ENCODE results near the gene HSD17B2. TPM values are rescaled to one million over a fixed set of nuclear protein-coding genes. Genes with fewer than 3 reads are reported as not detected.

HSD17B2 gene
- total RNA-seq, 1 experiment from 2014 or later = not detected

- H3K9me3 ChIP-seq (ENCODE audit: control insufficient read depth in 1 of 2, insufficient read depth in 1 of 2, low read depth in 1 of 2, low read length in 2 of 2) = no peaks in the 10 kb centered on the region
- H3K4me1 ChIP-seq (ENCODE audit: control insufficient read depth in 1 of 2, insufficient read depth in 2 of 2, low read length in 2 of 2) = no peaks in the 10 kb centered on the region
- intact Hi-C loops (cut with micrococcal nuclease) = no loop called here
- no peak overlapping the region for H3K4me2 ChIP-seq (ENCODE audit: low read length)
- TF ChIP-seq JUND (IDR thresholded peaks at IDR 0.05) = no peak
- no peak for TF ChIP-seq POLR2A (IDR thresholded peaks at IDR 0.05; ENCODE audit: borderline replicate concordance, extremely low read depth, insufficient read depth, insufficient read length)
- no peak for TF ChIP-seq FOSL1 (IDR thresholded peaks at IDR 0.05; ENCODE audit: low read depth)
- H3K27ac ChIP-seq (ENCODE audit: low read depth, low read length) = no peak overlapping the region
- no peaks in the 10 kb centered on the region for H3K36me3 ChIP-seq (ENCODE audit: control insufficient read depth in 1 of 2, insufficient read depth in 2 of 2, low read length in 2 of 2)
- no peak overlapping the region for H2AFZ ChIP-seq (ENCODE audit: low read depth, low read length, poor library complexity, severe bottlenecking)
- ATAC-seq (no peak), DNase-seq (ENCODE audit: low read depth, low spot score) (no peak)
- H4K20me1 ChIP-seq (ENCODE audit: insufficient read depth) = no peaks in the 10 kb centered on the region
- ChIA-PET RAD21 (ENCODE audit: low non-redundant PET in 1 of 2, low total read pairs in 2 of 2, uncharacterized antibody in 2 of 2, unreplicated experiment in 2 of 2) (no interaction called here), CTCF (interaction anchor here (1.0 to 1.3 kb wide), 2 partner anchors 171 to 181 kb away, joined by 3 to 4 read pairs; no protein-coding TSS in a partner anchor), POLR2A (no interaction called here)
- peaks cover 53% of the 10 kb centered on the region for H3K27me3 ChIP-seq (ENCODE audit: insufficient read depth, low read length)
- H3K9me2 ChIP-seq (ENCODE audit: insufficient read depth) = no peaks in the 10 kb centered on the region
- H3K9ac ChIP-seq (ENCODE audit: low read length) = no peak overlapping the region
- no peaks in the 10 kb centered on the region for H3K79me2 ChIP-seq (ENCODE audit: insufficient read depth, low read length)
- no peak overlapping the region for H3K4me3 ChIP-seq (replicated peaks in 1 of 2; ENCODE audit: low read depth in 1 of 2, low read length in 2 of 2)
- no TSS peak for BruUV-seq (replicated peaks)
Observed at GRCh38 chr16:82059161-82059982, 24.3 kb downstream of the HSD17B2 start.

GRCh38 chr16:82059983-82060421 lies 24.9 kb downstream of the HSD17B2 start:
- DNase-seq (ENCODE audit: low read depth, low spot score) = no peak
- POLR2A ChIA-PET = no interaction called here
- H3K4me1 ChIP-seq (ENCODE audit: control insufficient read depth in 1 of 2, insufficient read depth in 2 of 2, low read length in 2 of 2) = no peaks in the 10 kb centered on the region

More at GRCh38 chr16:82059983-82060421, 24.9 kb downstream of the HSD17B2 start:
- Histone ChIP-seq H3K4me3 (replicated peaks in 1 of 2; ENCODE audit: low read depth in 1 of 2, low read length in 2 of 2) (no peak overlapping the region), H3K9me2 (ENCODE audit: insufficient read depth) (no peaks in the 10 kb centered on the region), H2AFZ (ENCODE audit: low read depth, low read length, poor library complexity, severe bottlenecking) (no peak overlapping the region), H4K20me1 (ENCODE audit: insufficient read depth) (no peaks in the 10 kb centered on the region), H3K9ac (ENCODE audit: low read length) (no peak overlapping the region), H3K36me3 (ENCODE audit: control insufficient read depth in 1 of 2, insufficient read depth in 2 of 2, low read length in 2 of 2) (no peaks in the 10 kb centered on the region), H3K9me3 (ENCODE audit: control insufficient read depth in 1 of 2, insufficient read depth in 1 of 2, low read depth in 1 of 2, low read length in 2 of 2) (no peaks in the 10 kb centered on the region), H3K27ac (ENCODE audit: low read depth, low read length) (no peak overlapping the region), H3K79me2 (ENCODE audit: insufficient read depth, low read length) (no peaks in the 10 kb centered on the region), H3K4me2 (ENCODE audit: low read length) (no peak overlapping the region), H3K27me3 (ENCODE audit: insufficient read depth, low read length) (peaks cover 53% of the 10 kb centered on the region)
- RAD21 ChIA-PET (ENCODE audit: low non-redundant PET in 1 of 2, low total read pairs in 2 of 2, uncharacterized antibody in 2 of 2, unreplicated experiment in 2 of 2) = no interaction called here
- no peak for ATAC-seq
- TF ChIP-seq MAX (IDR thresholded peaks at IDR 0.05) (no peak), SRF (IDR thresholded peaks at IDR 0.05; ENCODE audit: low read depth) (no peak), JUND (IDR thresholded peaks at IDR 0.05) (no peak), SP1 (IDR thresholded peaks at IDR 0.05; ENCODE audit: low read depth) (no peak), FOSL1 (IDR thresholded peaks at IDR 0.05; ENCODE audit: low read depth) (no peak), ELF1 (IDR thresholded peaks at IDR 0.05; ENCODE audit: borderline replicate concordance, low read depth) (no peak), SIN3A (IDR thresholded peaks at IDR 0.05; ENCODE audit: low read depth) (no peak)
- TF ChIP-seq, protein P1, sequence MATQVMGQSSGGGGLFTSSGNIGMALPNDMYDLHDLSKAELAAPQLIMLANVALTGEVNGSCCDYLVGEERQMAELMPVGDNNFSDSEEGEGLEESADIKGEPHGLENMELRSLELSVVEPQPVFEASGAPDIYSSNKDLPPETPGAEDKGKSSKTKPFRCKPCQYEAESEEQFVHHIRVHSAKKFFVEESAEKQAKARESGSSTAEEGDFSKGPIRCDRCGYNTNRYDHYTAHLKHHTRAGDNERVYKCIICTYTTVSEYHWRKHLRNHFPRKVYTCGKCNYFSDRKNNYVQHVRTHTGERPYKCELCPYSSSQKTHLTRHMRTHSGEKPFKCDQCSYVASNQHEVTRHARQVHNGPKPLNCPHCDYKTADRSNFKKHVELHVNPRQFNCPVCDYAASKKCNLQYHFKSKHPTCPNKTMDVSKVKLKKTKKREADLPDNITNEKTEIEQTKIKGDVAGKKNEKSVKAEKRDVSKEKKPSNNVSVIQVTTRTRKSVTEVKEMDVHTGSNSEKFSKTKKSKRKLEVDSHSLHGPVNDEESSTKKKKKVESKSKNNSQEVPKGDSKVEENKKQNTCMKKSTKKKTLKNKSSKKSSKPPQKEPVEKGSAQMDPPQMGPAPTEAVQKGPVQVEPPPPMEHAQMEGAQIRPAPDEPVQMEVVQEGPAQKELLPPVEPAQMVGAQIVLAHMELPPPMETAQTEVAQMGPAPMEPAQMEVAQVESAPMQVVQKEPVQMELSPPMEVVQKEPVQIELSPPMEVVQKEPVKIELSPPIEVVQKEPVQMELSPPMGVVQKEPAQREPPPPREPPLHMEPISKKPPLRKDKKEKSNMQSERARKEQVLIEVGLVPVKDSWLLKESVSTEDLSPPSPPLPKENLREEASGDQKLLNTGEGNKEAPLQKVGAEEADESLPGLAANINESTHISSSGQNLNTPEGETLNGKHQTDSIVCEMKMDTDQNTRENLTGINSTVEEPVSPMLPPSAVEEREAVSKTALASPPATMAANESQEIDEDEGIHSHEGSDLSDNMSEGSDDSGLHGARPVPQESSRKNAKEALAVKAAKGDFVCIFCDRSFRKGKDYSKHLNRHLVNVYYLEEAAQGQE (IDR thresholded peaks at IDR 0.05; ENCODE audit: low read depth) = no peak
- TF ChIP-seq, protein P2, sequence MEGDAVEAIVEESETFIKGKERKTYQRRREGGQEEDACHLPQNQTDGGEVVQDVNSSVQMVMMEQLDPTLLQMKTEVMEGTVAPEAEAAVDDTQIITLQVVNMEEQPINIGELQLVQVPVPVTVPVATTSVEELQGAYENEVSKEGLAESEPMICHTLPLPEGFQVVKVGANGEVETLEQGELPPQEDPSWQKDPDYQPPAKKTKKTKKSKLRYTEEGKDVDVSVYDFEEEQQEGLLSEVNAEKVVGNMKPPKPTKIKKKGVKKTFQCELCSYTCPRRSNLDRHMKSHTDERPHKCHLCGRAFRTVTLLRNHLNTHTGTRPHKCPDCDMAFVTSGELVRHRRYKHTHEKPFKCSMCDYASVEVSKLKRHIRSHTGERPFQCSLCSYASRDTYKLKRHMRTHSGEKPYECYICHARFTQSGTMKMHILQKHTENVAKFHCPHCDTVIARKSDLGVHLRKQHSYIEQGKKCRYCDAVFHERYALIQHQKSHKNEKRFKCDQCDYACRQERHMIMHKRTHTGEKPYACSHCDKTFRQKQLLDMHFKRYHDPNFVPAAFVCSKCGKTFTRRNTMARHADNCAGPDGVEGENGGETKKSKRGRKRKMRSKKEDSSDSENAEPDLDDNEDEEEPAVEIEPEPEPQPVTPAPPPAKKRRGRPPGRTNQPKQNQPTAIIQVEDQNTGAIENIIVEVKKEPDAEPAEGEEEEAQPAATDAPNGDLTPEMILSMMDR (IDR thresholded peaks at IDR 0.05 in 2 of 3, conservative IDR thresholded peaks at IDR 0.05 in 1 of 3; ENCODE audit: borderline replicate concordance in 1 of 3, insufficient read depth in 1 of 3, low read depth in 2 of 3, low read length in 2 of 3) = no peak
- TF ChIP-seq, protein P3, sequence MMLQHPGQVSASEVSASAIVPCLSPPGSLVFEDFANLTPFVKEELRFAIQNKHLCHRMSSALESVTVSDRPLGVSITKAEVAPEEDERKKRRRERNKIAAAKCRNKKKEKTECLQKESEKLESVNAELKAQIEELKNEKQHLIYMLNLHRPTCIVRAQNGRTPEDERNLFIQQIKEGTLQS (IDR thresholded peaks at IDR 0.05) = no peak
- BruUV-seq (replicated peaks) = no TSS peak
- intact Hi-C loops (cut with micrococcal nuclease) = no loop called here
- CTCF ChIA-PET = interaction anchor here (1.0 to 2.6 kb wide), 3 partner anchors 63 to 180 kb away, joined by 3 to 10 read pairs (median 4); no protein-coding TSS in a partner anchor
